HG03175 (cell line): Measurements from ENCODE around the gene LEUTX.
"Not testable (repeated sequence)": the region's sequence is repeated elsewhere in the genome, so short reads cannot be mapped to it uniquely, and the experiment has no call there.

Experiments used
- ATAC-seq: cut with Tn5 transposase; IDR thresholded peaks from one replicate; pipeline ENCODE4 v1.9.1; 2021; ENCODE audit warnings: mild to moderate bottlenecking, moderate library complexity; ENCODE audit not compliant: unreplicated experiment

The LEUTX gene

DNA sequence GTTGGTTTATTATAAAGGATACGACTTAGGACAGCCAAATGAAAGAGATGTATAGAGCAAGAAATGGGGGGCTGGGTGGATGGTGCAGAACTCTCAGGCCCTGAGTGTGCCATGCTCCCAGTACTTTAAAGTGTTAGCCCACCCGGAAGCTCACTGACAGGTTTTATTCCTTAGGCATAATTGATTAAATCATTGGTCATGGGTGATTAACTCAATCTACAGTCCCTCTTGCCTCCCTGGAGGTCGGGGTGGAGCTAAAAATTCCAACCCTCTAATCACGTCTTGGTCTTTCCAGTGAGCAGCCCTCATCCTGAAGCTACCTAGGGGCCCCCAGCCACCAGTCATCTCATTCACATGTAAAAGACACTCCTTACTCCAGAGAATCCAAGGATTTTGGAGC is 9.9 kb upstream of the LEUTX start:
- no peak for ATAC-seq

DNA sequence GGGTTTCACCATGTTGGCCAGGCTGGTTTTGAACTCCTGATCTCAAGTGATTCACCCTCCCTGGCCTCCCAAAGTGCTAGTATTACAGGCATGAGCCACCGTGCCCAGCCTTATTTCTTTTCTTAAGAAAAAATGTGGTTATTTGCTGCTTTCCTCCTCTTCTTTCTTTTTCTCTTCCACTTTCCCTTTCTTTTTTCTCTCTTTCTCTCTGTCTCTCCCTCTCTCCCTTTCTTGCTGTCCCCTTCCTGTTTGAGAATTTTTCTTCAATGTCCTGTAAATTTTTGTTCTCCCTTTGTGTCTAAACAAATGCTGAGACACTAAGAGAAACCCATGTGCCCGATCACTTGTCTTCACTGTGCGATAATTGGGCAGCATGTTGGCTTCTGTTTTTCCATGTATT is 2.2 kb downstream of the LEUTX start:
- no peak for ATAC-seq

DNA sequence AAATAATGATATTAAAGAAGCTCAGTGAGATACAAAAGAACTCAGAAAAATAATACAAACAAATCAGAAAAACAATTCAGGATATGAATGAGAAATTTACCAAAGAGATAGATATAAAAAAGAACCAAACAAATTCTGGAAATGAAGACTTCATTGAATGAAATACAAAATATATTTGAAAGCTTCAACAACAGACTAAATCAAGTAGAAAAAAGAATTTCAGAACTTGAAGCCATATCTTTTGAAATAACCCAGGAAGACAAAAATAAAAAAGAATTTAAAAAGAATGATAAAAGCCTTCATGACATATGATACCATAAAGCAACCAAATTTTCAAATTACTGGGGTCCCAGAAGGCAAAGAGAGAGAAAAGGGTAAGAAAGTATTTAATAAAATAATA is 9.6 kb downstream of the LEUTX start:
- ATAC-seq: no peak

DNA sequence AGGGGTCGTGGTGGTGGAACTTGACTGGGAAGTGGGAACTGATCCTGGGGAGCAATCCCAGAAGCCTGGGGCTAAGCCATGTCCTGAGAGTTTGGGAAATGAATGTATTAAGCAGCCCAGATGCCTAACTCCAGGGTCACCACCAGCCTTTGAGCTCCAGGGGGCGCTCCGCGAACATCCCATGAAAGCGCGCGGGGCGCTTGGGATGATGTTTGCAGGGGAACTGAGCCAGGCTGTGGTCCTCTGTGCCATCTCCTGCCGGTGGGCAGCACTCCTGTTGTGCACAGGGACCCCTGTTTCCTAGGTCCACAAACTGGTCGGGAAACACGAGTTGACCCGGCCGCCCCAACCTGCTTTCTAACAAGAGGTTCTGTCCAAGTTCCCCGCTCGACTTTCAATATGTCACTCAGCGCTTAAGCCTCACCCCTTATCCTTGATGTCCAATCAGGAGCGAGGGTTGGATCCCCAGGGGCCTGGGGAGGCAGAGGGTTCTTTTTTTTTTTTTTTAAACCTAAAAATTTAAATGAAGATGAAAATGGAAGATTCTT is 14.4 kb downstream of the LEUTX start:
- peak; percentile 76 for ATAC-seq

DNA sequence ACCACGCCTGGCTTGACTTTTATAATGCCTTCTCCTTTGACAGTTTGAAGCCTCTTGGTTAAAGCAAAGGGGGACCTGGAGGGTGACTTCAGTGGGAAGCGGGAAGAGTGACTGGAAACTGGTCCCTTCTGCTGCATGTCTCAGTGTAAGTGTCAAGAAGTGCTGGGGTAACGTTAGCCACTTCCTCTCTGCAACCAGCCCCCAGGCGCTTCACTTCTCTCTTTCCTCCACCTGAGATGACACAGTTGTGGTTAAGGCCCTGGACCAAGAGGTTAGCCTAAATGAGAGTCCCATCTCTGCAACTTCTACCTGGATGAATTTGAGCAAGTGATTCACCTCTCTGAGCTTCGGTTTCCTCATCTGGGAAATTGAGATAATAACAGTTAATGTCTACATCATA is 16.3 kb downstream of the LEUTX start:
- no peak for ATAC-seq

- ATAC-seq: no peak
These were observed 17.4 kb downstream of the LEUTX start for GRCh38 chr19:39796000-39796498.

GRCh38 chr19:39797083-39797482 is 18.4 kb downstream of the LEUTX start:
- no peak for ATAC-seq

GRCh38 chr19:39802958-39803357 is 24.3 kb downstream of the LEUTX start:
- ATAC-seq: no peak

- ATAC-seq: no peak
These were observed 26.4 kb downstream of the LEUTX start for GRCh38 chr19:39805104-39805503.

GRCh38 chr19:39807846-39808364 is 29.3 kb downstream of the LEUTX start:
- no peak for ATAC-seq

- ATAC-seq: not testable (repeated sequence)
These were observed 30.0 kb downstream of the LEUTX start for GRCh38 chr19:39808688-39809087.

GRCh38 chr19:39809368-39809767 is 30.7 kb downstream of the LEUTX start:
- no peak for ATAC-seq

DNA sequence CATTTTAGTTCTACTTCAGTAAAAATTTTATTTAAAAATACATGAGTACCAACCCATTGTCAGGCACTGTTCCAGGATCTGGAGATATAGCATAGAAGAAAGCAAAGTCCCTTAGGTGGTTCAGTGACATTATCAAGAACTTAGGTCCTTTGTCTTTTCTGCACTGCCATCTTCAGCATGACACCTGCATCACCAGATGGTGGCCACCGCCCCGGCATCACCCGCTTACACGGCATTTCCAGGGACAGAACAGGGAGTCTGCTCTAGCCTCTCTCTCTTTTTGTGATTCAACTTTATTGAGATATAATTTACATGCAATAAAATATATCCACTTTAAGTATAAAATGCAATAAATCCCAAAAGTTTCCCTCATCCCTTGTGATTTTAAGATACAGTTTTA is 31.8 kb downstream of the LEUTX start:
- no peak for ATAC-seq

DNA sequence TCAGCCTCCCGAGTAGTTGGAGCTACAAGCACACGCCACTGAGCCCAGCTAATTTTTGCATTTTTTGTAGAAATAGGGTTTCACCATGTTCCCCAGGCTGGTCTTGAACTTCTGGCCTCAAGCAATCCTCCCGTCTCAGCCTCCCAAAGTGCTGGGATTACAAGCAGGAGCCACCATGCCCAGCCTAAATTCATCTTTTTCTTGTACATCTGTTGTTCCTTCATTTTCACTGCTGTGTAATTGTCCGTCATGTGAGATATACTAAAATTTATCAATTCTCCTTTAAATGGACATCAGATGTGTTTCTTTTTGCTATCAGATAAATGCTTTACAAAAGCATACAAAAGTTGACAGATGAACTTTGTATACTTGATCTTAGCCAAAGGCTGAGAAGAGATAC is 32.4 kb downstream of the LEUTX start:
- no peak for ATAC-seq

DNA sequence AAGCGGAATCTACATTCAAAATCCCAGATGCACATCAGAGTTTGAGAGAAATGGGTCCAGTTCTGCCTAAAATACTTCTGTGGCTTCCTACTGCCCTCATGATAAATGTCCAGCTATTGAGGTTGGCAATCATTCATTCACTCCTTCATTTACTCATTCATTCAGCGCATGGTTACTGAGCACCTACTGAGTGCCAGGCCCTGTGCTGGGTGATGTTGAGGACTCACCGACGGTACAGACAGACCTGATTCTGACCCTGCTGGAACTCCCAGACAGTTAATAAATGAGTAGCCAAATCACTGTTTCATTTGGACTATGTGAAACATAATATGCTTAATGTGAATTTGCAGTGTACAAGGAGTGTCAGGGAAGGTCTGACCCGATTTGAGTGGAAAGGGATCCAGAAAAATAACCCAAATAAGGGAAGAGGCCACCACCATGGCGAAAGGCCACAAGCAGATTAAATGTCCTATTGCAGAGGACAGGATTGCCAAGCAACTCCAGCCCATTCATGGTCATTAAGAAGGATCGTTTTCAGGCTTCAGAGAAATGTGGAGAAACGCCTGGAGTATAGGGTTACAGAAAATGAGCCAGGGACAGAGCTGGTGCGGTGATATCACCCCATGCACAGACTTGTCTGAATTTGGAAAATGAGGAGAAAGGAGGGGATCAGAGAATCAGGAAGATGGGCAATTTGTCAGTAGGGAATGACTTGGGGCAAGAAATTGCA is 34.8 kb downstream of the LEUTX start:
- no peak for ATAC-seq

GRCh38 chr19:39814111-39814510 is 35.5 kb downstream of the LEUTX start:
- not testable (repeated sequence) for ATAC-seq

- no peak for ATAC-seq
These were observed 35.9 kb downstream of the LEUTX start for GRCh38 chr19:39814595-39814994.

DNA sequence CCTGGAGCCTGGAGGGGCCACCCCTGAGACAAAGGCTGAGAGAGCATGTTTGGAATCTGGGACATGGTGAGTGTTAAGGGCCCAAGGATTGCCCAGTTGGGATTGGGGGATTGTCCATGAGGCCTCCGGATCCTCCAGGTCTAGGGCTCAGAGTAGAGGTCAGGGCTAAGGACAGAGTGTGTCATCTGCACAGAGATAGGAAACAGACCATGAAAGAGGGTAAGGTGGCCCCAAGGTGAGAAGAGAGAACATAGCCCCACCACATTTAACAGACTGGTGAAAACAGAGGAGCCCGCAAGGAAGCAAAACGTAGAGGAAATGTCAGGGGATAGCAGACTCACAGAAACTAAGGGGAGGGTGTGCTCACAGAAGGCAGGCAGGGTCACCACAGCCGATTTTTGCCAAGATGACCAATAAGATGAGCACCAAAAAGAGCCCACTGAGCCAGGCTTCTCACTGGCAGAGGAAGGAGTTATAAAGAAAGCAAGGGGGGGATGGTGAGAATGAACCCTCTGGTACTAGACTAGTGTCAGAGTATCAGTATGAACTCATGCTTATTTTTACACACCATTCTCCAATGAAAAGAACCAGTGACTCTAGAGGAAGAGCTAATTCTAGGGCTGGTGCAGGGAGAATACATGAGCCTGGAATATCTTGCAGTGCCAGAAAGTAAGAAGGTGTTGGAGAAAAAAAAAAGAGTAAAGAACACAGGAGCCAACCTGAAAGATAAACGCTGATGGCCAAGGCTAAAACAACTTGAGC is 37.8 kb downstream of the LEUTX start:
- no peak for ATAC-seq

DNA sequence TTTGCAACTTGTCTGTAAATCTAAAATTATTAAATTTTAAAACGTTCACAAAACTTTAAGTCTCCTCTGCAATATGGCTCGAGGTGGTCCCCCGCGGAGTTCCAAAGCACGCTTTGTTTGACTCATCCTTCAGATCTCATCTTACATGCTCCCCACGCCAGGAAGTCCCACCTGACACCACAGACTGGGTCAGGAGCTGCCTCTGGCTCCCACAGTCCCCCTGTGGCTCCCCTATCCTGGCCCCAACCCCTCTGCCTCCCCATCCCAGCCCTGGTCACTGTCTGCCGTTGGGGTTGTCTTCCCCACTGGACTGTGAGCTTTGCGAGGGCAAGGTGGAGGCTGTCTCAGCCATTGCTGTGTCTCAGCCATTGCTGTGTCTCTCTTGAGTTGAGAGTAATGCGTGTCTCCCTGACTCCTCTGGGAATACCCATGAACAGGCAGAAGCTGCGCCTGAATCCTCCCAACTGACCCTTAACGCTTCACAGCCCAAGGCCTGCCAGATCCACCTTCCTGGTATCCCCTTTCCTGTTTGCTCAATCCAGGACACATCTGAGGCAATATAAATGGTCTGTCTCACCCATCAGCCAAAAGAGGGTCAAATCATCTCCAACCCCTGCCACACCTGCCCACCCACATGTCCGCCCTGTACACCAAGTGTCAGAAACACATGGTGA is 39.4 kb downstream of the LEUTX start:
- no peak for ATAC-seq

- peak; percentile 85 for ATAC-seq
These were observed 40.0 kb downstream of the LEUTX start for GRCh38 chr19:39818626-39819097.

DNA sequence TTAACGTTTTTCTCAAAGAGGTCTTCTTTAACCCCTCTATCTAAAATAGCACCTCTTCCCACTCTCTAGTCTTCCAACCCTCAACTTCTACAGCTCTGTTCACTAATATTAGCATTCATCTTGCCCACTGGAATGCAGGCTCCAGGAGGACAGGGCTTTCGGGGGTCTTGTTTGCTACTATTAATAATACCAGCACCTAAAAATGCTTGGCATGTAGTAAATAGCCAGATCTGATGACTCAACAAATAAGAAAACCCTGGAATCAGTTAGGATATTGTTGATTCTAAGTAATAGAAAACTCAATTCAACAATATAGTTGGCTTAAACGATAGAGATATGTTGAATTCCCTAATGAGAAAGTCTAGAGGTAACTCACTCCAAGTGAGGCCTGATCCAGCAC is 41.1 kb downstream of the LEUTX start:
- no peak for ATAC-seq
